ENCODE measurements around the gene ESRP2.

DNA sequence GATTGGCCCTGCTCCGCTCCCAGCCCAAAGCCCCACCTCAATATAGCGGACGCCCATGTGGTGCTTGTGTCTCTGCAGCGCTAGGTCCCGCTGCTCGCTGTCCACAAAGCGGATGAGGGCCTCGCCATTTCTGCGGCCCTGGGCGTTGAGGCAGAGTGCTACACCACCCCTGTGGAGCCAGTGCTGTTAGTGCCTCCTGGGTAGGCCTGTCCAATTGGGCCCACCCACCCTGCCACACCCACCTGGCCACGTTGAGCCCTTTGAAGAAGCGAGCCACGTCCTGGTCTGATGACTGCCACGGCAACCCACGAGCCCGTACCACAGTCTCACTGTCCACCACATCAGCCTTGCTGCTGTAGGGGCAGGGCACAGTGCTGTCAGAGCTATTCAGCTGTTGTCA, 3.6 kb downstream of the ESRP2 start:
- no peak for TF ChIP-seq EP300 (IDR thresholded peaks at IDR 0.05; ENCODE audit: borderline replicate concordance)
- TF ChIP-seq FOXM1 (IDR thresholded peaks at IDR 0.05; ENCODE audit: borderline replicate concordance, low read depth) = no peak
- TF ChIP-seq, protein P1, sequence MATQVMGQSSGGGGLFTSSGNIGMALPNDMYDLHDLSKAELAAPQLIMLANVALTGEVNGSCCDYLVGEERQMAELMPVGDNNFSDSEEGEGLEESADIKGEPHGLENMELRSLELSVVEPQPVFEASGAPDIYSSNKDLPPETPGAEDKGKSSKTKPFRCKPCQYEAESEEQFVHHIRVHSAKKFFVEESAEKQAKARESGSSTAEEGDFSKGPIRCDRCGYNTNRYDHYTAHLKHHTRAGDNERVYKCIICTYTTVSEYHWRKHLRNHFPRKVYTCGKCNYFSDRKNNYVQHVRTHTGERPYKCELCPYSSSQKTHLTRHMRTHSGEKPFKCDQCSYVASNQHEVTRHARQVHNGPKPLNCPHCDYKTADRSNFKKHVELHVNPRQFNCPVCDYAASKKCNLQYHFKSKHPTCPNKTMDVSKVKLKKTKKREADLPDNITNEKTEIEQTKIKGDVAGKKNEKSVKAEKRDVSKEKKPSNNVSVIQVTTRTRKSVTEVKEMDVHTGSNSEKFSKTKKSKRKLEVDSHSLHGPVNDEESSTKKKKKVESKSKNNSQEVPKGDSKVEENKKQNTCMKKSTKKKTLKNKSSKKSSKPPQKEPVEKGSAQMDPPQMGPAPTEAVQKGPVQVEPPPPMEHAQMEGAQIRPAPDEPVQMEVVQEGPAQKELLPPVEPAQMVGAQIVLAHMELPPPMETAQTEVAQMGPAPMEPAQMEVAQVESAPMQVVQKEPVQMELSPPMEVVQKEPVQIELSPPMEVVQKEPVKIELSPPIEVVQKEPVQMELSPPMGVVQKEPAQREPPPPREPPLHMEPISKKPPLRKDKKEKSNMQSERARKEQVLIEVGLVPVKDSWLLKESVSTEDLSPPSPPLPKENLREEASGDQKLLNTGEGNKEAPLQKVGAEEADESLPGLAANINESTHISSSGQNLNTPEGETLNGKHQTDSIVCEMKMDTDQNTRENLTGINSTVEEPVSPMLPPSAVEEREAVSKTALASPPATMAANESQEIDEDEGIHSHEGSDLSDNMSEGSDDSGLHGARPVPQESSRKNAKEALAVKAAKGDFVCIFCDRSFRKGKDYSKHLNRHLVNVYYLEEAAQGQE (IDR thresholded peaks at IDR 0.05; ENCODE audit: low read depth) = no peak
- no peak for TF ChIP-seq ZBTB7A (IDR thresholded peaks at IDR 0.05; ENCODE audit: low read depth)
- no peak for TF ChIP-seq CEBPB (IDR thresholded peaks at IDR 0.05)
- no peak for TF ChIP-seq RAD21 (IDR thresholded peaks at IDR 0.05; ENCODE audit: low read depth)
- TF ChIP-seq, protein P2, sequence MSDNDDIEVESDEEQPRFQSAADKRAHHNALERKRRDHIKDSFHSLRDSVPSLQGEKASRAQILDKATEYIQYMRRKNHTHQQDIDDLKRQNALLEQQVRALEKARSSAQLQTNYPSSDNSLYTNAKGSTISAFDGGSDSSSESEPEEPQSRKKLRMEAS (IDR thresholded peaks at IDR 0.05) = no peak
- no peak for TF ChIP-seq TEAD4 (IDR thresholded peaks at IDR 0.05)

Data from Ishikawa (cell line).